GM08714 (cell line): ENCODE data around the gene RBM15B.

ENCODE experiments used
- H3K4me3 ChIP-seq: fragments of 200-500 bp; sonication (Bioruptor generic); 2 replicates; pipeline ENCODE4 v1.5.1; 2014; ENCODE audit warnings: mild to moderate bottlenecking, low read length, inconsistent platforms
- ZNF274 ChIP-seq: IDR thresholded peaks from 2 replicates; pipeline ENCODE4 v1.6.1; 2012; ENCODE audit warnings: mild to moderate bottlenecking, low read depth, low read length

RBM15B gene

DNA sequence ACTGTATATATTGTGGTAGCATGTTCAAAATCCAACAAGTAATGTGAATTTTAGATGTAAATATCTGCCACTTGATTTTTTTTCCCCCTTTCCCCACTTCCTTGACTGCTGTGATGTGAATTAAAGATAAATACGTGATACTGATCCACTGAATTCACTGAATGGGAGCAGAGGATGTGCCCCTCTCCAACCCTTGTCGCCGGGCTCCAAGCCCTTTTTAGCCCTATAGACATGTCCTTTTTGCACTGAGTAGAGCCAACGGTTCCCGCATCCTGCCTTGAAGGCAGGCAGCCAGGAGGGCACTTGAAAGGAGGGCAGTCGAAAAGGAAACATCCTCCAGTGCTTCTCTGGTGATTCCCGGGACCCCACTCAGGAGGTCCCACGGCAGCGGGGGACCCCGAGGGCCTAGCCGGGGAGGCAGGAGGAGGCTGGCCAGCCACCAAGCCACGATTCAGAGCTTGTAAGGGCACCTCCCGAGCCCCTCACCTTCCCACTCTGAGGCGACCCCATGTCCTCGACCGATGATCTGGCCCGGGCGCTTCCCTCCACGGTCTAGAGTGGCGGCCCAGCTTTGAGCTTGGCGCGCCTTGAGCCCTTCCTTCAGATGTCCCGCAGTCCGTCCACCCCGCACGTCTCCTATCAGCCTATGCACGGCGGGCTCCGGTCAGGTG, 6.9 kb upstream of the RBM15B start:
- no peak for TF ChIP-seq ZNF274
- peak overlapping the region; percentile 74 for H3K4me3 ChIP-seq

DNA sequence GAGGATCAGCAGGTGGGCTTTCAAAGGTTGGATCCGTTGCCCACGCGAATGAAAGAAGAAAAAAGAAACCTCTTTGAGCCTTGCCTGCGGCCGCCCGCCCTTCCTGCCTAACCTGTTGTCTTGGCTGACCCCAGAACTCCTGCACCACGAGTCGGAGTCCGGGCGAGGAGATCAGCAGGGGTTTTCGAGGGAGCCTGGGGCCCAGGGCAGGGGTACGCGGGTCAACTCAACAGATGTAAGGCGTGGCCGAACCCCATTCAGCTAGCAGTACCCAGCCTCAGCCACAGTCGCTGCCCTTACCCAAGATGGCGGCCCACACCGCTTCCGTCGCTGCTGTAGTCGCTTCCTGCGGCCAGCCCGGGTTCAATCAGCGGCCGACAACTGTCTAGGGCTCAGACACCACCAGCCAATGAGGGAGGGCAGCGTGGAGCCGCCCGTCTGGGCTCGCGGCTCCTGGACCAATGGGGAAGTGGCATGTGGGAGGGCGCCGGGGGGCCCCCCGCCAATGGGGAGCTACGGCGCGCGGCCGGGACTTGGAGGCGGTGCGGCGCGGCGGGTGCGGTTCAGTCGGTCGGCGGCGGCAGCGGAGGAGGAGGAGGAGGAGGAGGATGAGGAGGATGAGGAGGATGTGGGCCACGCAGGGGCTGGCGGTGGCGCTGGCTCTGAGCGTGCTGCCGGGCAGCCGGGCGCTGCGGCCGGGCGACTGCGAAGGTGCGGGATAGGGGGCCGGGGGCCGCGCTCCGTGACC, 6.2 kb upstream of the RBM15B start, which contains the start of gene MANF:
MANF (plus strand) TSS at position 566 of the 748 bp plus-strand sequence; CDS start at position 618, 52 bp downstream.
- H3K4me3 ChIP-seq: peak within 1 kb of the TSS; percentile 88

DNA sequence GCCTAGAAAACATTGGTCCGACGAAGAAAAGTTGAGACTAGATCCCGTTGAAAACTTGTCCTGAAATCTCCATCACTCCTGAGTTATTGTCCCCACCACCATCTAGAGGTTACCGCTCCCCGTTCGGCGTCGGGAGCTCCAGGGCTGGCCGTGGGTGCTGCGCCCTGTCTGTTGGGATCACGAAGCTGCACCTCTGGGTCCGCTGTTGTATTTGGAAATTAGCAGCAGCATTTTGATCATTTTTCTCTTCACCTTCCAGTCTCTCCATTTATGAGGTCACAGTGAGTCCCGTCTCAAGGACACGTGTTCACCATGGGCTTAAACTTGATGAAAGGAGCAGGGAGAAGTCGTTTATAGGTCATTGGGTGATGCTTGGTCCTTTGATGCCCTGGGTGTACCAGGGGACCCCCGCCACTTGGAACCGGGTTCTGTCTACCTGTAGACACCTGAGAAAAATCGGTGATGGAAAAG, 5.4 kb upstream of the RBM15B start:
- no peak for TF ChIP-seq ZNF274
- peak overlapping the region; percentile 88 for H3K4me3 ChIP-seq

More for the DNA sequence above, 6.2 kb upstream of the RBM15B start, which contains the start of gene MANF:
- no peak for TF ChIP-seq ZNF274

DNA sequence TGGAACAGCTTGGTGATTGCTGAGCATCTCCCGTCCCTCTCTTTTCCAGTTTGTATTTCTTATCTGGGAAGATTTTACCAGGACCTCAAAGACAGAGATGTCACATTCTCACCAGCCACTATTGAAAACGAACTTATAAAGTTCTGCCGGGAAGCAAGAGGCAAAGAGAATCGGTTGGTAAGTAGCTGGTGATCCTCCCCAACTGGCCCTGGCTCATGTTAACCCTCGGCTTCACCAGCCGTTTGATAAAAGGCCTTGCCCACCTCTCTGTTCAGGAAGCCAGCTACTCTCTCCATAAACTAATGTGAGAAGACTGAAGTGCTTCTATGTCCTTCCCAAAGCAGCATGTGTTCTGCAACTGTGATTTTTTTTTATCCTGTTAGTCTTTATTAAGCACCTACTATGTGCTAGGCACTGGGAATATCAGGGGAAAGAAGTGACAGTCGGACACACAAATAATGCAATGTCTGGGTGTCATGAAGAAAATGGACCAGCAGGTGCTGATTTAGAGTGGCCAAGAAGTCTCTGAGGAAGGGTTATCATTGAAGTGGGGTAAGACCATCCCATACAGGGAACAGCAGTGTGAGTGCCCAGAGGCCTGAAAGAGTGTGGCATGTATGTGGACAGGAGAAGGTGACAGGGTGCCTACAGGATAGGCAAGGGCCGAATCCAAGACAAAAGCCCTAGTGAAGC, 4.8 kb upstream of the RBM15B start:
- H3K4me3 ChIP-seq: peak overlapping the region; percentile 88
- no peak for TF ChIP-seq ZNF274

DNA sequence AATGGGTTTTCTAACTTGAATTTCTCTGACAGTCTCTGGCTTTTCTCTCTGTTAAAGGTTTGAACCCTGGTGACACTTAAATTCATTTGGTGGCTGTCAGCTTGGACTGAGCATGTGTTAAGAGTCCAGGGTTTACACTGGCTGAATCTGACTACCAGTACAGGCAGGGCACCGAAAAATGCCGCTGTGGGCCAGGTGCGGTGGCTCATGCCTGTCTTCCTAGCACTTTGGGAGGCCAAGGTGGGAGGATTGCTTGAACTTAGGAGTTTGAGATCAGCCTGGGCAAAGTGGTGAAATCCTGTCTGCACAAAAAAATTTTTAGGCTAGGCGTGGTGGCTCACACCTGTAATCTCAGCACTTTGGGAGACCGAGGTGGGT, 4.2 kb upstream of the RBM15B start:
- TF ChIP-seq ZNF274: no peak
- H3K4me3 ChIP-seq: peak overlapping the region; percentile 88

DNA sequence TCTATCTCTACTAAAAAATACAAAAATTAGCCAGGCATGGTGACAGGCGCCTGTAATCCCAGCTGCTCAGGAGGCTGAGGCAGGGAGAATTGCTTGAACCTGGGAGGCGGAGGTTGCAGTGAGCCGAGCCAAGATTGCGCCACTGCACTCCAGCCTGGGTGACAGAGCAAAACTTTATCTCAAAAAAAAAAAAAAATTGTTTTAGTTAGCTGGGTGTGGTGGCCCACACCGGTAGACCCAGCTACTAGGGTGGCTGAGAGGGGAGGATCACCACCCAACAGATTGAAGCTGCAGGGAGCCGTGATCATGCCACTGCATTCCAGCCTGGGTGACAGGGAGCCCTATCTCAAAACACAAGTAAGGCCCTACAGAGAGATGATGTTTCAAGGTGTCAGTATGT, 3.8 kb upstream of the RBM15B start:
- peak overlapping the region; percentile 88; the same call in 1 of the 2 replicates for H3K4me3 ChIP-seq

DNA sequence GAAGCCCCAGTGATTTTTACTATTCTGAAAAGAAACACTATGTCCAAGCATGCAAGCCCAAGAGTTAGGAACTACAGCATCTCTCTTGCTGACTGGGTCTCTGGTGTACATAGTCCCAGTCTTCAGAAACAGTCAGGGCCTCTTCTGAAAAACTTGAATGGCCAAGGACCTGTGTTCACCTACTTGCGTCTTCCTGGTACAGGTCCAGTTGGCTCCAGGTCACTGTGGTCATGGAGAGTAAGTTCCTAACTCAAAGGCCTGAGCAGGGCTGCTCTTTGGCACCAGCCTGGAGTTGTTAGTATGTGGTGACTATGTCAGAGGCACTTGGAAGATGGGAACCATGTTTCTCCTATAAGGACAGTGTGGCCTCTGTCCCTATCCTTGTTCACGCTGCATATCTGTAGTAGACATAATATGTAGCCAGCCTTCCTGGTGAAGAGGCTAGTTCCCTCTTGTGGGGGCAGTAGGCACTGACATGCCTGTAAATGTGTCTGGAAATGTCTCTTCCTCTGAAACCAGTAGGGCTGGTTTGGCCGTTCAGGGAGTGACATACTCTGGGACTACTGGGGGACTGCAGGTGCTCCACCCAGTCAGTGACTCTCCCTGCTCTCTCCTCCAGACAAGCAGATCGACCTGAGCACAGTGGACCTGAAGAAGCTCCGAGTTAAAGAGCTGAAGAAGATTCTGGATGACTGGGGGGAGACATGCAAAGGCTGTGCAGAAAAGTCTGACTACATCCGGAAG, 2.6 kb upstream of the RBM15B start:
- no peak overlapping the region for H3K4me3 ChIP-seq
- no peak for TF ChIP-seq ZNF274

DNA sequence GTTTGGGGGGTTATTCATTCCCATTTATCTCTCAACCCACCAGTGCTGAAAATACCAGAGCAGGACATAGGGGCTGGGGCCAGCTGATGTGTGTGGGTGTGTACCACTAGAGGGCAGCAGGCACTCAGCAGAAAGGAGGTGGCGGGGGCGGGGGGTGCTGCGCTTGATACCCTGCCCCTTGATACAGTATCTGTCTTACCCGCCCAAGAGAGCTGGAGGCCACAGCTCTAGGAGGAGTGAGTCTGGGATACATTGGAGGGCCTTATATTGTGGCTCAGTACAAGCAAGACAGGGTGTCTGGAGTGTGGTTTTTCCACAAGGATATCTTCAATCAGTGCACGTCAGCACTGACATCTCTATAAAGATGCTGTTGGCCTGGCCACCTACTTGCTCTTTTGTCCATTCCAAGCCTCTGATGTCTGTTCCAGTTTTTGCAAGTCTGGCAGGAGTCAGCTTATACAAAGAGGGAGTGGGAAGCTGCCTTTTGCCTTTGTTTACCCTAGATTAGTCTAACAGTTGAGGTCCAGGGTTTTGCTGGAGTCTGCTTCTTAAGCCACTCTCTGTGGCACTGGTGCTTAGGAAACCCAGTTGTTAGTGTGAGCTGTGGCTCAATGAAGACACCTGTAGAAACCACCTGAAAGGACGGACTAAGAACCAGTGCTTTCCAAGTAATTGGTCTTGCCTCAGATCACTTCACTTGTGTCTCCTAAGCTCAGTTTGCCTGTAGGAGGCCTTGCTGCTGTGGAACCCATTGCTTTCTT, 1.5 kb upstream of the RBM15B start:
- H3K4me3 ChIP-seq: no peak overlapping the region
- TF ChIP-seq ZNF274: no peak

DNA sequence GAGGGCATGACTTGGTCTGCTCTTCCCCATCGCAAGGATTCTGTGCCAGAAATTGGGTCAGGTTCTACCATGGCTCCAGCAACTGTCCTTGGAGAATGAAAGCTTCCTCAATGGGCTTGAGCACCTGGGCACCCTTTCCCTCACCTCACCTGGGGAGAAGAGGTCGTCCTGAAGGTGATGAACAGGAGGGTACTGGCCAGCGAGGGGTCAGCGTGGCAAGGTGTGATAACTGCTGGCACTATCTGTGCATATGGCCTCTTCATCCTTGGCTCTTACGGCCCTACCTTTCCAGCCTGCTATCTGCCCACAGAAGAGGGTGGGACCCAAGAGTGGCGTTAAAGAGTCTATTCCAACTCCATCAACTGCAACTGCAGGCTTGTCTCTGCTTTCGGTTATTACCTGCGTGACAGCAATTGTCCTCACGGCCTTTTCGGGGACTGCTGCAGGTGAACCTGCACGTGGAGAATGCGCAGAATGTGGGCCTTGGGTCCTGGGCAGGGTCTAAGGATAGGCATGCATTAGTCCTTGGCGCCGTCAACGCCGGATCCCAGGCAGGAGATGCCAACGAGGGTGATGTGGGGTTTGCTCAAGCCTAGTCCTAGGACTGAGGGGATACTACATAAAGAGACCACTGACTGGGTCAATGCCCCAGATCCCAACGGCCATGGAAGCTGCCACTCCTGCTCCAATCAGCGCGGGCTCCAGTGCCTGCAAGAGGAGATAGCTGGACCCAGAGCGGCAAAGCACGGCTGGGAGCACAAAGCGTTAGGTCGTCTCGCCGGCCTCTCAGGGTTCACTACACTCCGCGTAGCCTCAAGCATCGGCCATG, 625 bp upstream of the RBM15B start:
- no peak for TF ChIP-seq ZNF274

DNA sequence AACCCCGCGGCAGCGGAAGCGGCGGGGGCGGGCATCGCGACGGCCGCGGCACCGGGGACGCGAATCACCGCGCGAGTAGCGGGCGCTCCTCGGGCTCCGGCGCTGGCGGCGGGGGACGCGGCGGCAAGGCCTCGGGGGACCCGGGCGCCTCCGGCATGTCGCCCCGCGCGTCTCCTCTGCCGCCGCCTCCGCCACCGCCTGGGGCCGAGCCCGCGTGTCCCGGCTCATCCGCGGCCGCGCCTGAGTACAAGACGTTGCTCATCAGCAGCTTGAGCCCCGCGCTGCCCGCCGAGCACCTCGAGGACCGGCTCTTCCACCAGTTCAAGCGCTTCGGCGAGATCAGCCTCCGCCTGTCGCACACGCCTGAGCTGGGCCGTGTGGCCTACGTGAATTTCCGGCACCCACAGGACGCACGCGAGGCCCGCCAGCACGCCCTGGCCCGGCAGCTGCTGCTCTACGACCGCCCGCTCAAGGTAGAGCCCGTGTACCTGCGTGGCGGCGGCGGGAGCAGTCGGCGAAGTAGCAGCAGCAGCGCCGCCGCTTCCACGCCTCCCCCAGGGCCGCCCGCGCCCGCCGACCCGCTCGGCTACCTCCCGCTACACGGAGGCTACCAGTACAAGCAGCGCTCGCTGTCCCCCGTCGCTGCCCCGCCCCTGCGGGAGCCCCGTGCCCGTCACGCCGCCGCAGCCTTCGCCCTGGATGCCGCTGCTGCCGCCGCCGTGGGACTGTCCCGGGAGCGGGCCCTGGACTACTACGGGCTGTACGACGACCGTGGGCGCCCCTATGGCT, 675 bp downstream of the RBM15B start:
- TF ChIP-seq ZNF274: no peak
- peak overlapping the region; percentile 85 for H3K4me3 ChIP-seq

More for the DNA sequence above, 625 bp upstream of the RBM15B start:
- peak overlapping the region; percentile 27; the same call in 1 of the 2 replicates for H3K4me3 ChIP-seq

DNA sequence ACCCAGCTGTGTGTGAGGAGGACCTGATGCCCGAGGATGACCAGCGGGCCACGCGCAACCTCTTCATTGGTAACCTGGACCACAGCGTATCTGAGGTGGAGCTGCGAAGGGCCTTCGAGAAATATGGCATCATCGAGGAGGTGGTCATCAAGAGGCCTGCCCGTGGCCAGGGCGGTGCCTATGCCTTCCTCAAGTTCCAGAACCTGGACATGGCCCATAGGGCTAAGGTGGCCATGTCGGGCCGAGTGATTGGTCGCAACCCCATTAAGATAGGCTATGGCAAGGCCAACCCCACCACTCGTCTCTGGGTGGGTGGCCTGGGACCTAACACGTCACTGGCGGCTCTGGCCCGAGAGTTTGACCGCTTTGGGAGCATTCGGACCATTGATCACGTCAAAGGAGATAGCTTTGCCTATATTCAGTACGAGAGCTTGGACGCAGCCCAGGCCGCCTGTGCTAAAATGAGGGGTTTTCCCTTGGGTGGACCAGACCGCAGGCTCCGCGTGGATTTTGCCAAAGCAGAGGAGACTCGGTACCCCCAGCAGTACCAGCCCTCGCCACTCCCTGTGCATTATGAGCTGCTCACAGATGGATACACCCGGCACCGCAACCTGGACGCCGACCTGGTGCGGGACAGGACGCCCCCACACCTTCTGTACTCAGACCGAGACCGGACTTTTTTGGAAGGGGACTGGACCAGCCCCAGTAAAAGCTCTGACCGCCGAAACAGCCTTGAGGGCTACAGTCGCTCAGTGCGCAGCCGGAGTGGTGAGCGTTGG, 1.5 kb downstream of the RBM15B start:
- peak overlapping the region; percentile 85 for H3K4me3 ChIP-seq
- no peak for TF ChIP-seq ZNF274
